Subcutaneous abdominal adipose tissue (tissue), 5 donors: Measurements from ENCODE around the gene SPEM1.

Experiments used
- H3K27ac ChIP-seq: one replicate; pipeline ENCODE4 v1.7.0; 2013; ENCODE audit warnings: low read depth, mild to moderate bottlenecking, inconsistent platforms, low read length, moderate library complexity
- H3K27me3 ChIP-seq, 5 donors: one replicate each; pipeline ENCODE4 v1.7.0; 2013; ENCODE audit warnings: low read length in 5 of 5, inconsistent platforms in 1 of 5; ENCODE audit not compliant: control insufficient read depth in 5 of 5, insufficient read depth in 4 of 5
- H3K36me3 ChIP-seq, 5 donors: one replicate each; pipeline ENCODE4 v1.7.0; 2013; ENCODE audit warnings: low read length in 5 of 5; ENCODE audit not compliant: control insufficient read depth in 5 of 5, insufficient read depth in 5 of 5
- H3K4me1 ChIP-seq, 5 donors: one replicate each; pipeline ENCODE4 v1.7.0; 2013; ENCODE audit warnings: low read length in 5 of 5, mild to moderate bottlenecking in 3 of 5, moderate library complexity in 1 of 5; ENCODE audit not compliant: control insufficient read depth in 5 of 5, insufficient read depth in 5 of 5
- H3K4me3 ChIP-seq, 5 donors: one replicate each; pipeline ENCODE4 v1.7.0; 2013; ENCODE audit warnings: low read length in 5 of 5, low read depth in 1 of 5
- H3K9ac ChIP-seq, 5 donors: one replicate each; pipeline ENCODE4 v1.7.0; 2013; ENCODE audit warnings: low read length in 5 of 5, mild to moderate bottlenecking in 4 of 5, moderate library complexity in 3 of 5
- H3K9me3 ChIP-seq, 5 donors: one replicate each; pipeline ENCODE4 v1.7.0; 2013; ENCODE audit warnings: low read length in 5 of 5; ENCODE audit not compliant: control insufficient read depth in 5 of 5
- donor health status: healthy.
- donor health status: healthy.
- donor health status: healthy.
- donor health status: healthy.
- donor health status: healthy.

Gene SPEM1

GRCh38 chr17:7427549-7427948 is 7.4 kb downstream of the SPEM1 start:
- no peak overlapping the region for H3K4me3 ChIP-seq
- H3K9me3 ChIP-seq, result no peaks in the 10 kb centered on the region
- no peak overlapping the region for H3K27ac ChIP-seq
- no peaks in the 10 kb centered on the region for H3K36me3 ChIP-seq
- H3K9ac ChIP-seq, result no peak overlapping the region
- no peaks in the 10 kb centered on the region for H3K4me1 ChIP-seq
- peaks cover 0 to 4% (median 0%) of the 10 kb centered on the region in 5 donors for H3K27me3 ChIP-seq

- H3K4me3 ChIP-seq, result no peak within 1 kb of the TSS
- peaks cover 0 to 4% (median 0%) of the 10 kb centered on the region in 5 donors for H3K27me3 ChIP-seq
Measured at GRCh38 chr17:7428557-7428956, 8.4 kb downstream of the SPEM1 start, which contains the start of gene SPEM3. Gene SPEM3 (plus strand): TSS chr17:7428857. CDS start chr17:7428903, 46 bp downstream.

GRCh38 chr17:7429722-7430121 is 9.6 kb downstream of the SPEM1 start:
- Histone ChIP-seq H3K4me3 (no peak overlapping the region), H3K9ac (no peak overlapping the region), H3K9me3 (no peaks in the 10 kb centered on the region), H3K27me3 (peaks cover 0 to 4% (median 0%) of the 10 kb centered on the region in 5 donors), H3K27ac (no peak overlapping the region), H3K36me3 (no peaks in the 10 kb centered on the region), H3K4me1 (no peaks in the 10 kb centered on the region)

More at GRCh38 chr17:7428557-7428956, 8.4 kb downstream of the SPEM1 start, which contains the start of gene SPEM3:
- H3K4me1 ChIP-seq, result no peaks in the 10 kb centered on the region
- H3K36me3 ChIP-seq, result no peaks in the 10 kb centered on the region
- H3K9ac ChIP-seq, result no peak within 1 kb of the TSS
- H3K27ac ChIP-seq, result no peak within 1 kb of the TSS
- H3K9me3 ChIP-seq, result no peaks in the 10 kb centered on the region

- no peak overlapping the region for H3K27ac ChIP-seq
- no peak overlapping the region for H3K4me3 ChIP-seq
- H3K9ac ChIP-seq, result no peak overlapping the region
- H3K4me1 ChIP-seq, result peaks cover 0 to 11% (median 10%) of the 10 kb centered on the region in 5 donors
- H3K27me3 ChIP-seq, result peaks cover 0 to under 1% (median 0%) of the 10 kb centered on the region in 5 donors
- H3K36me3 ChIP-seq, result no peaks in the 10 kb centered on the region
- no peaks in the 10 kb centered on the region for H3K9me3 ChIP-seq
Measured at GRCh38 chr17:7431231-7431630, 11.1 kb downstream of the SPEM1 start.

- no peak overlapping the region for H3K27ac ChIP-seq
- peaks cover 0 to 2% (median 0%) of the 10 kb centered on the region in 5 donors for H3K27me3 ChIP-seq
- H3K36me3 ChIP-seq, result no peaks in the 10 kb centered on the region
- H3K9ac ChIP-seq, result no peak overlapping the region
- no peaks in the 10 kb centered on the region for H3K9me3 ChIP-seq
- H3K4me1 ChIP-seq, result peaks cover 0 to 22% (median 20%) of the 10 kb centered on the region in 5 donors
- H3K4me3 ChIP-seq, result no peak overlapping the region
Measured at GRCh38 chr17:7432296-7432695, 12.2 kb downstream of the SPEM1 start.

DNA sequence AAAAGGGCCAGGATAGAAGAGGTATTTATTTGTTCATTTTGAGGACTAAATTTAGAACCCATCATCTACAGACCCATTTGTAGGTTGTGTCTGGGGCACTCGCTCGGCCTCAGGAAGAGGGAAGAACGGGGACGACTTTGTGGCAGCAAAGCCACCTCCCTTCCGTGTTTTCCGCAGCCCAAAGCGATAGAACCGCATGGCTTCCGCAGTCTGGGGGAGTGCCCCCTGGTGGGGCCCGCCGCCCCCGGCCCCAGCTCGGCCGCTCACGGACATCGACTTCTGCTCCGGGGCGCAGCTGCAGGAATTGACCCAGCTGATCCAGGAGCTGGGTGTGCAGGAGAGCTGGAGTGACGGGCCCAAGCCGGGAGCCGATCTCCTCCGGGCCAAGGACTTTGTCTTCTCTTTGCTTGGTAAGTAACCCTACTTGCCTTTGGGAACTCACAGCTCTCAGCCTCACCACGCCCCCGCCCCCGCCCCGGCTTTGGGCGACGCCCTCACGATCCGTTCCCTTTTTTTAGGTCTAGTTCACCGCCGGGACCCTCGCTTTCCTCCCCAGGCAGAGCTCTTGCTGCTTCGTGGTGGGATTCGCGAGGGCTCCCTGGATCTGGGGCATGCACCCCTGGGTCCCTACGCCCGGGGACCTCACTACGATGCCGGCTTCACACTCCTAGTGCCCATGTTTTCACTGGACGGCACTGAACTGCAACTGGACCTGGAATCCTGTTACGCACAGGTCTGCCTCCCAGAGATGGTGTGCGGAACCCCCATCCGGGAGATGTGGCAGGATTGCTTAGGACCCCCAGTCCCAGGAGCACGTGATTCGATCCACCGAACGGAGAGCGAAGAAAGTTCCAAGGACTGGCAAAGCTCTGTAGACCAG is 15.8 kb downstream of the SPEM1 start:
- H3K9me3 ChIP-seq, result no peaks in the 10 kb centered on the region
- H3K4me1 ChIP-seq, result peaks cover 0 to 57% (median 50%) of the 10 kb centered on the region in 5 donors
- H3K9ac ChIP-seq, result peak overlapping the region in 4 of 5 donors; percentile 44 to 58 (median 52)
- H3K4me3 ChIP-seq, result peak overlapping the region; percentile 38 to 66 (median 62)
- H3K27ac ChIP-seq, result no peak overlapping the region
- no peaks in the 10 kb centered on the region for H3K36me3 ChIP-seq
- H3K27me3 ChIP-seq, result peaks cover 0 to 25% (median 14%) of the 10 kb centered on the region in 5 donors

DNA sequence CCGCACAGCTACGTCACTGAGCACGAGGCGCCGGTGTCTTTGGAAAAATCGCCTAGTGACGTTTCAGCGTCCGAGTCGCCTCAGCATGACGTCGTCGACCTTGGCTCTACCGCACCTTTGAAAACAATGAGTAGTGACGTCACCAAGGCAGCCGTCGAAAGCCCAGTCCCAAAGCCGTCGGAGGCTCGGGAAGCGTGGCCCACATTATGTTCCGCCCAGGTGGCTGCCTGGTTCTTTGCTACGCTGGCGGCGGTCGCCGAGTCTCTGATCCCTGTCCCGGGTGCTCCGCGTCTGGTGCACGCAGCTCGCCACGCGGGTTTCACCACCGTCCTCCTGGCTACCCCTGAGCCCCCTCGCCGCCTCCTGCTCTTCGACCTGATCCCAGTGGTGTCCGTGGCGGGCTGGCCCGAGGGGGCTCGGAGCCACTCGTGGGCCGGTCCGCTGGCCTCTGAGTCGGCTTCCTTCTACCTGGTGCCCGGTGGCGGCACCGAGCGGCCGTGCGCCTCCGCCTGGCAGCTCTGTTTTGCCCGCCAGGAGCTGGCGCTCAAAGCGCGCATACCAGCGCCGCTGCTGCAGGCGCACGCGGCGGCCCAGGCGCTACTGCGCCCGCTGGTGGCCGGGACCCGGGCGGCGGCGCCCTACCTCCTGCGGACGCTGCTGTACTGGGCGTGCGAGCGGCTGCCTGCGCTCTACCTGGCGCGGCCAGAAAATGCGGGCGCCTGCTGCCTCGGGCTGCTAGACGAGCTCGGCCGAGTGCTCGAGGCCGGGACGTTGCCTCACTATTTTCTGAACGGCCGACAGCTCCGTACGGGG is 16.6 kb downstream of the SPEM1 start:
- H3K4me3 ChIP-seq, result peak overlapping the region; percentile 38 to 66 (median 39)
- H3K27me3 ChIP-seq, result peaks cover 0 to 25% (median 14%) of the 10 kb centered on the region in 5 donors
- no peaks in the 10 kb centered on the region for H3K36me3 ChIP-seq
- H3K27ac ChIP-seq, result no peak overlapping the region
- H3K9me3 ChIP-seq, result no peaks in the 10 kb centered on the region
- H3K4me1 ChIP-seq, result peaks cover 0 to 60% (median 54%) of the 10 kb centered on the region in 5 donors
- H3K9ac ChIP-seq, result peak overlapping the region in 3 of 5 donors; percentile 2 to 35 (median 28)

GRCh38 chr17:7437369-7437863 is 17.3 kb downstream of the SPEM1 start:
- H3K4me1 ChIP-seq, result peaks cover 0 to 60% (median 54%) of the 10 kb centered on the region in 5 donors
- no peaks in the 10 kb centered on the region for H3K9me3 ChIP-seq
- H3K27me3 ChIP-seq, result peaks cover 0 to 25% (median 14%) of the 10 kb centered on the region in 5 donors
- peak overlapping the region; percentile 37 to 66 (median 55) for H3K4me3 ChIP-seq
- no peak overlapping the region for H3K9ac ChIP-seq
- no peaks in the 10 kb centered on the region for H3K36me3 ChIP-seq
- no peak overlapping the region for H3K27ac ChIP-seq

DNA sequence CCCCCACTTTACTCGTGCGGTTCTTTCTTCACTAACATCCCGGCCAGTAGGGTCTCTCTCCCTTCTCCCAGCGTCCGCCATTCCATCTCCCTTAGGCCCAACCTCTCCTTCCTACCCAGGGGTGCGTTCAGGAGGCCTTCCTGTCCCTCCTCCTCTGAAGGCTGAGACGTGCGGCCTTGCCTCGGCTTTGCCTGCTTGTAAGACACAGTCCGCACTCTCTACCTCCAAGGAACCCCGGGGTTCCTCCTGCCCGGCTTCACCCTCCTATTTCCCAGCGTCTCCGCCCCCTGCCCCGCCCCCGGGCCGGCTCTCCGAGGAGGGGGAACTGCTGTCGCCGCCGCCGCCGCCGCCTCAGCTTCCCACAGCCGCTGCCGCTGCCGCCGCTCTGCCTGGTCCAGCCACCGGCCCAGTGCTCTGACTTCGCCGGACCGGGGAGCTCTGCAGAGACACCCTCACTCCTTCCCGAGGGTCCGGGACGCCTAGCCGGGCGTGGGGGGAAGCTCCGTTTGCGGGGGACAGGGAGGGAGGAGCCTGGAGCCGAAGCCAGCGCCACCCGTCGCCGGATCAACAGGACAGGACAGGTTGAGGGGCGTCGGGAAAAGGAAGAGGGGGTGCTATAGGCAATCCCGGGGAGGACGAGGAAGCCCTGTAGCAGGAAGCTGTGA is 18.0 kb downstream of the SPEM1 start:
- H3K9ac ChIP-seq, result peak overlapping the region in 2 of 5 donors; percentile 12 to 64
- no peaks in the 10 kb centered on the region for H3K36me3 ChIP-seq
- peaks cover 0 to 60% (median 54%) of the 10 kb centered on the region in 5 donors for H3K4me1 ChIP-seq
- H3K9me3 ChIP-seq, result no peaks in the 10 kb centered on the region
- peaks cover 0 to 25% (median 14%) of the 10 kb centered on the region in 5 donors for H3K27me3 ChIP-seq
- H3K4me3 ChIP-seq, result peak overlapping the region; percentile 37 to 66 (median 55)
- no peak overlapping the region for H3K27ac ChIP-seq
